GM23338 (cell line): ENCODE measurements around the gene ST6GALNAC3. TPM values are rescaled to one million over a fixed set of nuclear protein-coding genes. Genes with fewer than 3 reads are reported as not detected.

ENCODE experiments used
- ATAC-seq: fragments of 200-7000 bp; cut with Tn5 transposase; 3 replicates; pipeline ENCODE4 v1.9.1; 2020
- DNase-seq: peaks from one replicate; pipeline ENCODE4 v3.0.0-alpha.2; 2015; ENCODE audit warnings: low spot score
- H2AFZ ChIP-seq: fragments of 200-600 bp; sonication (generic); 2 replicates; pipeline ENCODE4 v1.8.0; 2016; ENCODE audit warnings: antibody characterized with exemption, mild to moderate bottlenecking, moderate library complexity
- H3F3A ChIP-seq: fragments of 200-600 bp; sonication (generic); replicated peaks from 2 replicates; pipeline ENCODE4 v1.8.0; 2017; ENCODE audit warnings: antibody characterized with exemption, mixed run types, low read depth
- H3K27ac ChIP-seq: fragments of 200-600 bp; sonication (generic); 2 replicates; pipeline ENCODE4 v1.6.1; 2016; ENCODE audit warnings: low read depth
- H3K27me3 ChIP-seq: fragments of 200-600 bp; sonication (generic); 2 replicates; pipeline ENCODE4 v1.8.0; 2016; ENCODE audit warnings: mild to moderate bottlenecking, mixed run types, moderate library complexity; ENCODE audit not compliant: insufficient read depth
- H3K36me3 ChIP-seq: fragments of 200-600 bp; sonication (generic); 2 replicates; pipeline ENCODE4 v1.8.0; 2016; ENCODE audit warnings: mild to moderate bottlenecking; ENCODE audit not compliant: insufficient read depth
- H3K4me1 ChIP-seq: fragments of 200-600 bp; sonication (generic); 2 replicates; pipeline ENCODE4 v1.8.0; 2016; ENCODE audit warnings: mild to moderate bottlenecking, moderate library complexity; ENCODE audit not compliant: insufficient read depth
- H3K4me2 ChIP-seq: fragments of 200-600 bp; sonication (generic); 2 replicates; pipeline ENCODE4 v1.7.1; 2017; ENCODE audit warnings: mixed run types
- H3K4me3 ChIP-seq: fragments of 200-600 bp; sonication (generic); 2 replicates; pipeline ENCODE4 v1.6.1; 2016; ENCODE audit warnings: mixed run types
- H3K79me2 ChIP-seq: fragments of 200-600 bp; sonication (generic); replicated peaks from 2 replicates; pipeline ENCODE4 v1.8.0; 2017; ENCODE audit warnings: mild to moderate bottlenecking; ENCODE audit not compliant: insufficient read depth
- H3K9me2 ChIP-seq: fragments of 200-600 bp; sonication (generic); 2 replicates; pipeline ENCODE4 v1.8.0; 2017; ENCODE audit not compliant: insufficient read depth
- H4K20me1 ChIP-seq: fragments of 200-600 bp; sonication (generic); replicated peaks from 2 replicates; pipeline ENCODE4 v1.8.0; 2017; ENCODE audit warnings: mild to moderate bottlenecking; ENCODE audit not compliant: insufficient read depth
- H3K27ac Mint-ChIP-seq: 2 replicates; pipeline ENCODE4 v1.8.0; 2020; ENCODE audit warnings: inconsistent platforms, mild to moderate bottlenecking, moderate library complexity, mixed read lengths
- H3K27me3 Mint-ChIP-seq: 3 replicates; pipeline ENCODE4 v1.8.0; 2022; ENCODE audit warnings: low read depth, mild to moderate bottlenecking, moderate library complexity, mixed read lengths, inconsistent platforms; ENCODE audit not compliant: insufficient read depth, poor library complexity
- H3K36me3 Mint-ChIP-seq: 3 replicates; pipeline ENCODE4 v1.8.0; 2021; ENCODE audit warnings: low read depth, mild to moderate bottlenecking, inconsistent platforms, moderate library complexity, mixed read lengths
- H3K4me1 Mint-ChIP-seq: 3 replicates; pipeline ENCODE4 v1.8.0; 2020; ENCODE audit warnings: mild to moderate bottlenecking, inconsistent platforms, mixed read lengths
- H3K4me3 Mint-ChIP-seq: 3 replicates; pipeline ENCODE4 v1.8.0; 2021; ENCODE audit warnings: moderate library complexity, mild to moderate bottlenecking, inconsistent platforms, mixed read lengths
- H3K9me3 Mint-ChIP-seq: 3 replicates; pipeline ENCODE4 v1.8.0; 2020; ENCODE audit warnings: moderate library complexity, mild to moderate bottlenecking, inconsistent platforms, mixed read lengths
- CTCF ChIP-seq, 2 experiments: fragments of 200-600 bp in 1 of 2; sonication (generic) in 1 of 2; conservative IDR thresholded peaks; 2 replicates each; pipeline versions ENCODE4 v1.5.1 to v1.6.1; 2016 to 2017; ENCODE audit warnings: antibody characterized with exemption in 2 of 2, low read depth in 2 of 2, mild to moderate bottlenecking in 2 of 2, moderate library complexity in 1 of 2
- ETS1 ChIP-seq: IDR thresholded peaks from 2 replicates; pipeline ENCODE4 v1.6.1; 2016; ENCODE audit warnings: antibody characterized with exemption
- NANOG ChIP-seq: IDR thresholded peaks from 2 replicates; pipeline ENCODE4 v1.6.1; 2016; ENCODE audit warnings: antibody characterized with exemption, borderline replicate concordance
- ZNF114 ChIP-seq: fragments of 250-450 bp; sonication (Bioruptor Pico); IDR thresholded peaks from 2 replicates; pipeline ENCODE4 v1.5.0; 2020; ENCODE audit warnings: mild to moderate bottlenecking, moderate library complexity
- ZNF331 ChIP-seq: fragments of 250-450 bp; sonication (Bioruptor Pico); IDR thresholded peaks from 2 replicates; pipeline ENCODE4 v1.5.0; 2020; ENCODE audit warnings: low read depth, mild to moderate bottlenecking, moderate library complexity
- polyA plus RNA-seq: library from polyadenylated mRNA; unstranded; fragments of >200 nt; fragmentation: Nextera tagmentation; extraction: Ambion mirVana; gene quantifications from 2 replicates; pipeline ENCODE4 v1.2.1, GENCODE V29; 2016
- total RNA-seq: library from RNA; depleted of rRNA; stranded (reverse); fragments of >200 nt; shearing (Covaris generic); gene quantifications from 2 replicates; pipeline ENCODE4 v1.2.3, GENCODE V29; 2014
- TF ChIP-seq, protein P1 (sequence below): fragments of 250-450 bp; sonication (Bioruptor Pico); IDR thresholded peaks from 2 replicates; pipeline ENCODE4 v1.5.0; 2020; ENCODE audit warnings: mild to moderate bottlenecking, moderate library complexity

ST6GALNAC3 gene
- total and polyA plus RNA-seq, 2 experiments from 2014 or later, result 4.7 to 11.6 TPM

DNA sequence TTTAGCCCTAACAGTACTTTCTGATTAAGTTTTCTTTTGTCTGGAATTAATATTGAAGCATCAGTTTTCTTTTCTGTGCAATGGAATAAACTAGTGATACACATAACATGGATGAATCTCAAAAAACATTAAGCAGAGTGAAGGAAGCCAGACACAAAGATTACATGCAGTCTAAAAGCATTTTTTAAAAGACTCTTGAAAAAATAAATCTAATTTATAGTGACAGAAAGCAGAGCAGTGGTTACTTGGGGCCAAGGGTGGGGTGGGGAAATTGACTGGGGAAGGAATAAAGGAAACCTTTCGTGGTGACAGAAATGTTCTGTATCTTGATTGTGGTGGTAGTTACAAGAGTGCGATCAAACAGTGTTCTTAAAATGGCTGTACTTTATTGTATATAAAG, 20.2 kb upstream of the ST6GALNAC3 start (continued):
- TF ChIP-seq, protein P1, sequence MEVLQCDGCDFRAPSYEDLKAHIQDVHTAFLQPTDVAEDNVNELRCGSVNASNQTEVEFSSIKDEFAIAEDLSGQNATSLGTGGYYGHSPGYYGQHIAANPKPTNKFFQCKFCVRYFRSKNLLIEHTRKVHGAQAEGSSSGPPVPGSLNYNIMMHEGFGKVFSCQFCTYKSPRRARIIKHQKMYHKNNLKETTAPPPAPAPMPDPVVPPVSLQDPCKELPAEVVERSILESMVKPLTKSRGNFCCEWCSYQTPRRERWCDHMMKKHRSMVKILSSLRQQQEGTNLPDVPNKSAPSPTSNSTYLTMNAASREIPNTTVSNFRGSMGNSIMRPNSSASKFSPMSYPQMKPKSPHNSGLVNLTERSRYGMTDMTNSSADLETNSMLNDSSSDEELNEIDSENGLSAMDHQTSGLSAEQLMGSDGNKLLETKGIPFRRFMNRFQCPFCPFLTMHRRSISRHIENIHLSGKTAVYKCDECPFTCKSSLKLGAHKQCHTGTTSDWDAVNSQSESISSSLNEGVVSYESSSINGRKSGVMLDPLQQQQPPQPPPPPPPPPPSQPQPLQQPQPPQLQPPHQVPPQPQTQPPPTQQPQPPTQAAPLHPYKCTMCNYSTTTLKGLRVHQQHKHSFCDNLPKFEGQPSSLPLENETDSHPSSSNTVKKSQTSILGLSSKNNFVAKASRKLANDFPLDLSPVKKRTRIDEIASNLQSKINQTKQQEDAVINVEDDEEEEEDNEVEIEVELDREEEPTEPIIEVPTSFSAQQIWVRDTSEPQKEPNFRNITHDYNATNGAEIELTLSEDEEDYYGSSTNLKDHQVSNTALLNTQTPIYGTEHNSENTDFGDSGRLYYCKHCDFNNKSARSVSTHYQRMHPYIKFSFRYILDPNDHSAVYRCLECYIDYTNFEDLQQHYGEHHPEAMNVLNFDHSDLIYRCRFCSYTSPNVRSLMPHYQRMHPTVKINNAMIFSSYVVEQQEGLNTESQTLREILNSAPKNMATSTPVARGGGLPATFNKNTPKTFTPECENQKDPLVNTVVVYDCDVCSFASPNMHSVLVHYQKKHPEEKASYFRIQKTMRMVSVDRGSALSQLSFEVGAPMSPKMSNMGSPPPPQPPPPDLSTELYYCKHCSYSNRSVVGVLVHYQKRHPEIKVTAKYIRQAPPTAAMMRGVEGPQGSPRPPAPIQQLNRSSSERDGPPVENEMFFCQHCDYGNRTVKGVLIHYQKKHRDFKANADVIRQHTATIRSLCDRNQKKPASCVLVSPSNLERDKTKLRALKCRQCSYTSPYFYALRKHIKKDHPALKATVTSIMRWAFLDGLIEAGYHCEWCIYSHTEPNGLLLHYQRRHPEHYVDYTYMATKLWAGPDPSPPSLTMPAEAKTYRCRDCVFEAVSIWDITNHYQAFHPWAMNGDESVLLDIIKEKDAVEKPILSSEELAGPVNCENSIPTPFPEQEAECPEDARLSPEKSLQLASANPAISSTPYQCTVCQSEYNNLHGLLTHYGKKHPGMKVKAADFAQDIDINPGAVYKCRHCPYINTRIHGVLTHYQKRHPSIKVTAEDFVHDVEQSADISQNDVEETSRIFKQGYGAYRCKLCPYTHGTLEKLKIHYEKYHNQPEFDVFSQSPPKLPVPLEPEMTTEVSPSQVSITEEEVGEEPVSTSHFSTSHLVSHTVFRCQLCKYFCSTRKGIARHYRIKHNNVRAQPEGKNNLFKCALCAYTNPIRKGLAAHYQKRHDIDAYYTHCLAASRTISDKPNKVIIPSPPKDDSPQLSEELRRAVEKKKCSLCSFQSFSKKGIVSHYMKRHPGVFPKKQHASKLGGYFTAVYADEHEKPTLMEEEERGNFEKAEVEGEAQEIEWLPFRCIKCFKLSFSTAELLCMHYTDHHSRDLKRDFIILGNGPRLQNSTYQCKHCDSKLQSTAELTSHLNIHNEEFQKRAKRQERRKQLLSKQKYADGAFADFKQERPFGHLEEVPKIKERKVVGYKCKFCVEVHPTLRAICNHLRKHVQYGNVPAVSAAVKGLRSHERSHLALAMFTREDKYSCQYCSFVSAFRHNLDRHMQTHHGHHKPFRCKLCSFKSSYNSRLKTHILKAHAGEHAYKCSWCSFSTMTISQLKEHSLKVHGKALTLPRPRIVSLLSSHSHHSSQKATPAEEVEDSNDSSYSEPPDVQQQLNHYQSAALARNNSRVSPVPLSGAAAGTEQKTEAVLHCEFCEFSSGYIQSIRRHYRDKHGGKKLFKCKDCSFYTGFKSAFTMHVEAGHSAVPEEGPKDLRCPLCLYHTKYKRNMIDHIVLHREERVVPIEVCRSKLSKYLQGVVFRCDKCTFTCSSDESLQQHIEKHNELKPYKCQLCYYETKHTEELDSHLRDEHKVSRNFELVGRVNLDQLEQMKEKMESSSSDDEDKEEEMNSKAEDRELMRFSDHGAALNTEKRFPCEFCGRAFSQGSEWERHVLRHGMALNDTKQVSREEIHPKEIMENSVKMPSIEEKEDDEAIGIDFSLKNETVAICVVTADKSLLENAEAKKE (CRISPR knock-in tag), result no peak

DNA sequence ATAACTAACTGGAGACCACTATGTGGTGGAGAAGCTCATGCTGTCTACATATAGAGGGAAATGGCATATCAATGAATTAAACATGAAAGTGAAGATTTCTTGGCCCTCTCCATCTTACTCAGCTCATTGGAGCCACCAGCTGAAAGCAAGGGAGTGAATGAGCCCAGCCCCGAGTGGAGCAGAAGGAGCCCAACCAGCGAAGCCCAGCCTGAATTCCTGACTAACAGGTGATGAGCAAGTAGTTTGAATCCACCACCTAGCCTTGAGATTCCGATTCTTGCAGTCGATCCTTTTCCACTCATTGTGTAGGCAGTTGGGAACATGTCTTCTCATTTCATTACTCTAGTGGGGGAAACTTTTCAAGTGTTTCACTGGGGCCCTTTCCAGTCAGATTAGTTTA, 18.6 kb upstream of the ST6GALNAC3 start:
- no peaks in the 10 kb centered on the region for H3K36me3 ChIP-seq
- H3K27ac ChIP-seq, result no peak overlapping the region
- H3K4me3 ChIP-seq, result no peak overlapping the region
- Mint-ChIP-seq H3K9me3 (no peaks in the 10 kb centered on the region), H3K27me3 (no peaks in the 10 kb centered on the region), H3K36me3 (no peaks in the 10 kb centered on the region), H3K27ac (no peak overlapping the region), H3K4me1 (peaks cover 48% of the 10 kb centered on the region), H3K4me3 (no peak overlapping the region)
- H4K20me1 ChIP-seq, result no peaks in the 10 kb centered on the region
- DNase-seq (peak; percentile 53), ATAC-seq (peak; percentile 21; the same call in 2 of the 3 replicates)
- peaks cover 14% of the 10 kb centered on the region; the same call in 1 of the 2 replicates for H3K4me1 ChIP-seq
- H3K79me2 ChIP-seq, result no peaks in the 10 kb centered on the region
- no peak overlapping the region for H2AFZ ChIP-seq
- H3K27me3 ChIP-seq, result no peaks in the 10 kb centered on the region
- H3F3A ChIP-seq, result no peaks in the 10 kb centered on the region
- H3K4me2 ChIP-seq, result no peak overlapping the region
- H3K9me2 ChIP-seq, result no peaks in the 10 kb centered on the region
- no peak for TF ChIP-seq CTCF (conservative IDR thresholded peaks at IDR 0.05; ENCODE audit: low read depth in 2 of 2)
- no peak for TF ChIP-seq ZNF114 (CRISPR knock-in tag)
- no peak for TF ChIP-seq ZNF331 (CRISPR knock-in tag)
- TF ChIP-seq ETS1, result no peak
- TF ChIP-seq, protein P1 (CRISPR knock-in tag), result no peak
- no peak for TF ChIP-seq NANOG
